HepG2 (cell line): ENCODE measurements around the gene CPB1. TPM values are rescaled to one million over a fixed set of nuclear protein-coding genes. Genes with fewer than 3 reads are reported as not detected.

Experiments used
- ATAC-seq: fragments of 200-7000 bp; cut with Tn5 transposase; 3 replicates; pipeline ENCODE4 v1.9.1; 2020; ENCODE audit warnings: mild to moderate bottlenecking, moderate library complexity
- BruUV-seq: library from RNA; stranded (reverse); fragments of 400-500 nt; replicated peaks from 2 replicates; lab custom pipeline; 2021; lab: Mats Ljungman, UMichigan
- CTCF ChIA-PET: fragments of 300-600 bp; formaldehyde crosslinking; extraction: SDS; loops from one replicate; lab custom pipeline; 2021; ENCODE audit warnings: low total read pairs, inconsistent platforms, low intra/inter-chr PET ratio; lab: Yijun Ruan, JAX
- POLR2A ChIA-PET: fragments of 350-600 bp; sonication (Branson Sonifier 250); formaldehyde crosslinking; loops from one replicate; lab custom pipeline; 2020; ENCODE audit warnings: antibody characterized with exemption, inconsistent platforms; lab: Yijun Ruan, JAX
- DNase-seq: peaks from one replicate; pipeline ENCODE4 v3.0.0-alpha.2; 2015; ENCODE audit warnings: low spot score
- FAIRE-seq: peaks from 3 replicates; lab custom pipeline; 2011; peaks lifted over from hg19 to GRCh38; lab: Jason Lieb, UNC
- H2AFZ ChIP-seq: one replicate; pipeline ENCODE4 v1.6.1; 2011; ENCODE audit warnings: low read length, inconsistent platforms
- H3K27ac ChIP-seq: fragments of 300-600 bp; 3 replicates; pipeline ENCODE4 v1.8.0; 2011; ENCODE audit warnings: mixed run types, mild to moderate bottlenecking, mixed read lengths, low read length, inconsistent platforms; ENCODE audit not compliant: insufficient read depth; ENCODE audit errors: extremely low read length
- H3K27me3 ChIP-seq, 2 experiments: fragments of 200-600 bp in 1 of 2; 2 replicates in 1 of 2; 3 replicates in 1 of 2; pipeline versions ENCODE4 v1.6.0 to v1.8.0; 2011; ENCODE audit warnings: low read length in 2 of 2, mild to moderate bottlenecking in 2 of 2, moderate library complexity in 2 of 2, inconsistent platforms in 1 of 2; ENCODE audit not compliant: insufficient read depth in 2 of 2, control insufficient read depth in 1 of 2
- H3K36me3 ChIP-seq, 2 experiments: fragments of 200-600 bp in 1 of 2; replicated peaks in 1 of 2; 2 replicates in 1 of 2; 3 replicates in 1 of 2; pipeline versions ENCODE4 v1.5.1 to v1.8.0; 2011; ENCODE audit warnings: low read length in 2 of 2, inconsistent platforms in 1 of 2; ENCODE audit not compliant: insufficient read depth in 2 of 2, control insufficient read depth in 1 of 2
- H3K4me1 ChIP-seq: 2 replicates; pipeline ENCODE4 v1.5.1; 2012; ENCODE audit warnings: low read length, inconsistent platforms; ENCODE audit not compliant: insufficient read depth
- H3K4me2 ChIP-seq: 2 replicates; pipeline ENCODE4 v1.6.0; 2011; ENCODE audit warnings: low read depth, low read length, inconsistent platforms
- H3K4me3 ChIP-seq, 3 experiments: fragments of 200-600 bp in 1 of 3; sonication (generic), shearing (Covaris generic) in 1 of 3; replicated peaks in 1 of 3; 2 replicates each; pipeline ENCODE4 v1.5.1; 2011 to 2016; ENCODE audit warnings: low read length in 3 of 3, inconsistent platforms in 2 of 3, low read depth in 2 of 3, mild to moderate bottlenecking in 2 of 3, control low read depth in 1 of 3, mixed read lengths in 1 of 3; ENCODE audit not compliant: insufficient read depth in 1 of 3
- H3K79me2 ChIP-seq: one replicate; pipeline ENCODE4 v1.6.1; 2011; ENCODE audit warnings: low read length, inconsistent platforms; ENCODE audit not compliant: insufficient read depth
- H3K9ac ChIP-seq: 2 replicates; pipeline ENCODE4 v1.6.0; 2011; ENCODE audit warnings: mild to moderate bottlenecking, low read depth, low read length, inconsistent platforms; ENCODE audit not compliant: insufficient read depth
- H3K9me3 ChIP-seq: 2 replicates; pipeline ENCODE4 v1.5.1; 2012; ENCODE audit warnings: mild to moderate bottlenecking, low read length
- H4K20me1 ChIP-seq: 2 replicates; pipeline ENCODE4 v1.6.0; 2011; ENCODE audit warnings: inconsistent platforms, mild to moderate bottlenecking, low read length, moderate library complexity; ENCODE audit not compliant: insufficient read depth
- CTCF ChIP-seq: sonication (generic); formaldehyde crosslinking; IDR thresholded peaks from 2 replicates; pipeline ENCODE4 v1.5.0; 2020; ENCODE audit warnings: mild to moderate bottlenecking, missing genetic modification reagents, moderate library complexity
- SMYD3 ChIP-seq: sonication (generic); formaldehyde crosslinking; IDR thresholded peaks from 2 replicates; pipeline ENCODE4 v1.8.1; 2023; ENCODE audit warnings: mild to moderate bottlenecking, missing genetic modification reagents
- TRIM24 ChIP-seq: sonication (generic); formaldehyde crosslinking; IDR thresholded peaks from 2 replicates; pipeline ENCODE4 v1.8.0; 2022; ENCODE audit warnings: mild to moderate bottlenecking, missing genetic modification reagents
- ZC3H13 ChIP-seq: sonication (generic); formaldehyde crosslinking; IDR thresholded peaks from 2 replicates; pipeline ENCODE4 v1.8.1; 2023; ENCODE audit warnings: mild to moderate bottlenecking, missing genetic modification reagents, moderate library complexity
- ZFP36L2 ChIP-seq: sonication (generic); formaldehyde crosslinking; IDR thresholded peaks from 2 replicates; pipeline ENCODE4 v1.4.0; 2020; ENCODE audit warnings: missing genetic modification reagents
- ZNF225 ChIP-seq: sonication (generic); formaldehyde crosslinking; IDR thresholded peaks from 2 replicates; pipeline ENCODE4 v1.4.0; 2020; ENCODE audit warnings: mild to moderate bottlenecking, missing genetic modification reagents
- ZNF646 ChIP-seq: sonication (generic); formaldehyde crosslinking; IDR thresholded peaks from 2 replicates; pipeline ENCODE4 v1.9.0; 2021; ENCODE audit warnings: mild to moderate bottlenecking, missing genetic modification reagents
- ZNF761 ChIP-seq: sonication (generic); formaldehyde crosslinking; conservative IDR thresholded peaks from 2 replicates; pipeline ENCODE4 v1.4.0; 2020; ENCODE audit warnings: mild to moderate bottlenecking, missing genetic modification reagents
- WGBS: methylation state at CpG from one replicate; pipeline ENCODE4 v1.1.6; 2017; ENCODE audit warnings: low lambda C conversion rate; 5-methylcytosine and 5-hydroxymethylcytosine counted together
- in situ Hi-C: cut with HindIII; loops from 2 replicates; pipeline ENCODE4 v1.10.0; 2017; ENCODE audit warnings: low pct_unique_long_range_greater_than_20kb; ENCODE audit not compliant: extremely low pct_ligation_motif_present
- intact Hi-C: fragments of 100-400 bp; cut with micrococcal nuclease; formaldehyde crosslinking; loops from one replicate; pipeline ENCODE4 v1.10.0; 2022; ENCODE audit not compliant: unreplicated experiment
- polyA plus RNA-seq, 8 experiments: library from polyadenylated mRNA; depleted of rRNA in 3 of 8; stranded (reverse) in 7 of 8; unstranded in 1 of 8; fragments of >200 nt; fragmentation: Illumina TruSeq in 4 of 8; extraction: Trizol in 4 of 8; gene quantifications; 2 replicates each; pipeline versions ENCODE4 v1.2.1 to v1.2.3, GENCODE V29; 2011 to 2016; ENCODE audit warnings: low read depth in 4 of 8, missing spikeins in 1 of 8, mixed read lengths in 1 of 8; ENCODE audit not compliant: insufficient read depth in 1 of 8
- total RNA-seq, 5 experiments: library from RNA; depleted of rRNA; stranded (reverse); fragments of >200 nt; fragmentation: Illumina TruSeq; extraction: Trizol; gene quantifications; 2 replicates each; pipeline ENCODE4 v1.2.3, GENCODE V29; 2016; ENCODE audit warnings: low read depth in 1 of 5

Gene CPB1
- total and polyA plus RNA-seq, 2 of the 13 experiments (the other 11 are each of a cell fraction or from before 2014, with no cell fraction given), result not detected

GRCh38 chr3:148856384-148856783, 28.8 kb downstream of the CPB1 start (continued):
- TF ChIP-seq ZC3H13 (CRISPR knock-in tag), result no peak
- no peak for TF ChIP-seq ZNF225 (CRISPR knock-in tag)

- no peaks in the 10 kb centered on the region for H3K79me2 ChIP-seq
- BruUV-seq, result no TSS peak
- no peak overlapping the region for H3K4me3 ChIP-seq
- no peak for ATAC-seq
- no peak overlapping the region for H3K9ac ChIP-seq
- TF ChIP-seq ZFP36L2 (CRISPR knock-in tag), result no peak
- TF ChIP-seq SMYD3, result no peak
- TF ChIP-seq, all 625 proteins: peak for 0
- Histone ChIP-seq H2AFZ (no peak overlapping the region), H4K20me1 (no peaks in the 10 kb centered on the region), H3K27me3 (no peaks in the 10 kb centered on the region), H3K4me1 (no peaks in the 10 kb centered on the region), H3K4me2 (no peak overlapping the region), H3K27ac (no peak overlapping the region), H3K36me3 (no peaks in the 10 kb centered on the region), H3K9me3 (no peaks in the 10 kb centered on the region)
- ChIA-PET POLR2A (no interaction called here), CTCF (no interaction called here)
- intact Hi-C loops, result no loop called here
- WGBS, result 10% methylated on average over 4 of the region's 4 CpGs
- FAIRE-seq (no peak), DNase-seq (no peak)
- in situ Hi-C loops, result no loop called here
These were observed 29.7 kb downstream of the CPB1 start for GRCh38 chr3:148857316-148857715.

GRCh38 chr3:148861277-148861869, 33.8 kb downstream of the CPB1 start:
- no peaks in the 10 kb centered on the region for H3K9me3 ChIP-seq
- no peak overlapping the region for H3K9ac ChIP-seq
- peak; percentile 29 for DNase-seq
- ChIA-PET CTCF (interaction anchor here (1.1 to 2.7 kb wide), 3 partner anchors 82 to 482 kb away, joined by 3 to 24 read pairs (median 16); no protein-coding TSS in a partner anchor), POLR2A (no interaction called here)
- FAIRE-seq, result peak; percentile 61
- intact Hi-C loops (loop anchor here (1.0 kb wide), 3 partner anchors 19 to 86 kb away; no protein-coding TSS in a partner anchor), in situ Hi-C loops (loop anchor here (5.0 kb wide), 1 partner anchor 86 kb away; no protein-coding TSS in a partner anchor)
- 0 out of 3 replicates have a peak, but pooled peaks have one; percentile 49 for ATAC-seq
- no peaks in the 10 kb centered on the region; a peak in 1 of 5 replicates for H3K27me3 ChIP-seq
- H3K4me3 ChIP-seq, result no peak overlapping the region
- H3K27ac ChIP-seq, result no peak overlapping the region
- H4K20me1 ChIP-seq, result no peaks in the 10 kb centered on the region
- no peaks in the 10 kb centered on the region for H3K36me3 ChIP-seq
- H3K79me2 ChIP-seq, result no peaks in the 10 kb centered on the region
- 0% methylated on average over 1 of the region's 1 CpG for whole genome bisulfite sequencing
- no peaks in the 10 kb centered on the region for H3K4me1 ChIP-seq
- no TSS peak for BruUV-seq
- no peak overlapping the region for H3K4me2 ChIP-seq
- H2AFZ ChIP-seq, result no peak overlapping the region
- TF ChIP-seq TRIM24 (CRISPR knock-in tag) (no peak), ZNF761 (no peak), CTCF (CRISPR knock-in tag) (peak; percentile 64), ZNF646 (CRISPR knock-in tag) (no peak)
